Left ventricle myocardium inferior (tissue), 1 donor: ENCODE data around the gene CACTIN. TPM values are rescaled to one million over a fixed set of nuclear protein-coding genes. Genes with fewer than 3 reads are reported as not detected.

ENCODE experiments used
- DNase-seq: peaks from one replicate; pipeline ENCODE4 v3.0.0-alpha.2; 2020
- H3K27ac ChIP-seq: fragments of 200-600 bp; replicated peaks from 2 replicates; pipeline ENCODE4 v1.8.0; 2021
- H3K27me3 ChIP-seq: fragments of 200-600 bp; 2 replicates; pipeline ENCODE4 v1.8.0; 2021; ENCODE audit warnings: low read depth
- H3K36me3 ChIP-seq: fragments of 200-600 bp; 2 replicates; pipeline ENCODE4 v1.8.0; 2021
- H3K4me1 ChIP-seq: fragments of 200-600 bp; 2 replicates; pipeline ENCODE4 v1.8.0; 2021
- H3K4me3 ChIP-seq: fragments of 200-600 bp; 2 replicates; pipeline ENCODE4 v1.8.0; 2021; ENCODE audit warnings: mild to moderate bottlenecking, moderate library complexity
- H3K9me3 ChIP-seq: fragments of 200-600 bp; replicated peaks from 2 replicates; pipeline ENCODE4 v1.8.0; 2021
- CTCF ChIP-seq: fragments of 200-600 bp; IDR thresholded peaks from 2 replicates; pipeline ENCODE4 v1.8.0; 2021; ENCODE audit warnings: antibody characterized with exemption, mild to moderate bottlenecking, borderline replicate concordance
- intact Hi-C: fragments of 100-400 bp; cut with micrococcal nuclease; formaldehyde crosslinking; loops from one replicate; pipeline ENCODE4 v1.11.0; 2022
- long read RNA-seq: library from polyadenylated mRNA; unstranded; transcript quantifications from one replicate; pipeline ENCODE4 v2.0.0, GENCODE V29; 2021
- total RNA-seq: library from RNA; stranded (reverse); fragmentation: NEBNext Ultra II Directional; extraction: Animal tissue kit (Norgen Biotek cat#: 25700); gene quantifications from one replicate; pipeline ENCODE4 v1.2.1, GENCODE V29; 2021
- donor health status: DM: no; HTN: yes; CAD: no; lungs with severe emphysema.

Gene CACTIN
- 14.5 TPM for total RNA-seq
- long read RNA-seq, transcript CACTIN-203 (10 exons, 3,612 nt): major isoform, 21 of 42 reads
- long read RNA-seq, partial matches to known transcripts: 8 of 42 reads
- long read RNA-seq, other reads (novel, unspliced or antisense): 13 of 42 reads

- no peaks in the 10 kb centered on the region for H3K9me3 ChIP-seq
- intact Hi-C loops: no loop called here
- no peak for TF ChIP-seq CTCF
- peaks cover 19% of the 10 kb centered on the region for H3K36me3 ChIP-seq
- peak; percentile 99 for DNase-seq
- no peaks in the 10 kb centered on the region for H3K27me3 ChIP-seq
- H3K4me3 ChIP-seq: peak within 1 kb of the TSS; percentile 95
- peak within 1 kb of the TSS; percentile 99 for H3K27ac ChIP-seq
- peaks cover 29% of the 10 kb centered on the region for H3K4me1 ChIP-seq
Measured at GRCh38 chr19:3626473-3627350, at the start of gene CACTIN. CACTIN (minus strand) TSS chr19:3626790; CDS start chr19:3626762, 28 bp downstream.

- Histone ChIP-seq H3K27ac (peak overlapping the region; percentile 33), H3K27me3 (no peaks in the 10 kb centered on the region), H3K4me1 (peaks cover 58% of the 10 kb centered on the region)
Measured at GRCh38 chr19:3674784-3675543, 48.4 kb upstream of the CACTIN start.

GRCh38 chr19:3673506-3674439 is 47.2 kb upstream of the CACTIN start:
- intact Hi-C loops: no loop called here
- peaks cover 6% of the 10 kb centered on the region for H3K9me3 ChIP-seq
- TF ChIP-seq CTCF: no peak
- H3K4me3 ChIP-seq: no peak overlapping the region
- peaks cover 62% of the 10 kb centered on the region for H3K4me1 ChIP-seq
- H3K36me3 ChIP-seq: no peaks in the 10 kb centered on the region
- H3K27me3 ChIP-seq: no peaks in the 10 kb centered on the region
- peak overlapping the region; percentile 99 for H3K27ac ChIP-seq
- DNase-seq: no peak

More at GRCh38 chr19:3674784-3675543, 48.4 kb upstream of the CACTIN start:
- DNase-seq: no peak
- intact Hi-C loops: no loop called here
- H3K4me3 ChIP-seq: no peak overlapping the region
- H3K36me3 ChIP-seq: no peaks in the 10 kb centered on the region
- peaks cover 6% of the 10 kb centered on the region for H3K9me3 ChIP-seq
- no peak for TF ChIP-seq CTCF

- Histone ChIP-seq H3K27ac (peak overlapping the region; percentile 99), H3K4me1 (peaks cover 70% of the 10 kb centered on the region), H3K27me3 (no peaks in the 10 kb centered on the region), H3K36me3 (no peaks in the 10 kb centered on the region), H3K4me3 (no peak overlapping the region), H3K9me3 (peaks cover 6% of the 10 kb centered on the region)
- no peak for DNase-seq
- TF ChIP-seq CTCF: no peak
- intact Hi-C loops: no loop called here
Measured at GRCh38 chr19:3672993-3673392, 46.4 kb upstream of the CACTIN start.

- no peaks in the 10 kb centered on the region for H3K27me3 ChIP-seq
- H3K4me1 ChIP-seq: peaks cover 74% of the 10 kb centered on the region
- no peaks in the 10 kb centered on the region for H3K36me3 ChIP-seq
- no peak overlapping the region for H3K4me3 ChIP-seq
- peaks cover 6% of the 10 kb centered on the region for H3K9me3 ChIP-seq
- peak overlapping the region; percentile 99 for H3K27ac ChIP-seq
- DNase-seq: no peak
- intact Hi-C loops: no loop called here
- TF ChIP-seq CTCF: no peak
Measured at GRCh38 chr19:3672575-3672948, 46.0 kb upstream of the CACTIN start.
